HUDEP-2 (cell line): ENCODE data around the gene TMEM258.

Experiments
- DNase-seq, 76 experiments: peaks; one replicate each; lab custom pipeline; 2025; ENCODE audit not compliant: unreplicated experiment in 76 of 76; lab: John Stamatoyannopoulos, UW

The TMEM258 gene

DNA sequence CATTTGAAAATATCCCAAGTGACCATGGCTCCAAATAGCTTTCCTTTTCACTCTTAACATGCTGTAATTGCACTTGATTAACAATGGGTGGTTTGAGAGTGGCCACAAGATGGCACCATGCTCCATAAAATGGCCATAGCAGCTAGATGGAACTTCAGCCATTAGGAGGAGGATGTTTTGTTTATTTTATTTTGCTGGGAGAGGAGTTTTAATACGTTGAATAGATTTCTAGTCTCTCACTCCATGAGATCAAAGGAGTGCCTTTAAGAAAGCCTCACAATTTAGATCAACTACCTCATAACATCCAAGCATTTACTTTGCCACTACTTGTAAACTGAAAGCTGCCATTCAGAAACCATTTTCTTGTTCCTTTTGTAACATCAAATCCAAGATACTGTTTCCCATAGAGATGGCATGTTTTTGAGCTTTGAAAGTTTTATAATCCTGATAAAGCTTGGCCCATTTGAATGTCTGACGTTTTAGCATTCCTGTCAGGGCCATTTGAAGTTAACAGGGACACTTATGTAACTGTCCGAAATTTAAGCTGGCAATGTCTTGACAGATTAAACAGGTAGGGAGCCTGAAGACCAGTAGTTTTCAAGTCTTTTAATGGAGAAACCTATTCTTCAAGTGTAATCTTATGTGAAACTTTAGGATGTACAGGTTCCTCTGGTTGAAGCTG lies 5.0 kb upstream of the TMEM258 start:
- peak in 60 of 76 experiments; percentile 7 to 75 (median 46) for DNase-seq

DNA sequence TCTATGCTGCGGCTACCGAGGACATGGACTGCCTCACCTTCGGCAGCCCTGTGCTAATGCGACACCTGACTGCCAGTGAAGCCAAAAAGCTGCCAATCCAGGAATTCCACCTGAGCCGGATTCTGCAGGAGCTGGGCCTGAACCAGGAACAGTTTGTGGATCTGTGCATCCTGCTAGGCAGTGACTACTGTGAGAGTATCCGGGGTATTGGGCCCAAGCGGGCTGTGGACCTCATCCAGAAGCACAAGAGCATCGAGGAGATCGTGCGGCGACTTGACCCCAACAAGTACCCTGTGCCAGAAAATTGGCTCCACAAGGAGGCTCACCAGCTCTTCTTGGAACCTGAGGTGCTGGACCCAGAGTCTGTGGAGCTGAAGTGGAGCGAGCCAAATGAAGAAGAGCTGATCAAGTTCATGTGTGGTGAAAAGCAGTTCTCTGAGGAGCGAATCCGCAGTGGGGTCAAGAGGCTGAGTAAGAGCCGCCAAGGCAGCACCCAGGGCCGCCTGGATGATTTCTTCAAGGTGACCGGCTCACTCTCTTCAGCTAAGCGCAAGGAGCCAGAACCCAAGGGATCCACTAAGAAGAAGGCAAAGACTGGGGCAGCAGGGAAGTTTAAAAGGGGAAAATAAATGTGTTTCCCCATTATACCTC lies 3.6 kb upstream of the TMEM258 start:
- DNase-seq, result no peak

- no peak for DNase-seq
These were observed 3.1 kb upstream of the TMEM258 start for GRCh38 chr11:61795459-61795858.

GRCh38 chr11:61794579-61794978 lies 2.2 kb upstream of the TMEM258 start:
- DNase-seq, result no peak

DNA sequence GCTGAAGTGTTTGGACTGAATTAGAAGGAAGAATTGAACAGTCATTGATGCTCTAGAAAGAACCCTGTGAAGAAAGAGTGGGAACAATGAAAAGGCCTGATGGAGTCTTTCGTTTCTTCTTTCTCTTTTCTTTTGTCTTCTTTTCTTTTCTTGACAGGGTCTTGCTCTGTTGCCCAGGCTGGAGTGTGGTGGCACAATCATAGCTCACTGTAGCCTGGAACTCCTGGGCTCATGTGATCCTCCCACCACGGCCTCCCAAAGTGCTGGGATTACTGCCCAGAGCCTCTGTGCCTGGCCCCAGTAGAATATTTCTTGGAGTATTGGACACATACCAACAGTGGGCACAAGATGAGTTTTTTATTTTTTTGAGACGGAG lies 1.4 kb upstream of the TMEM258 start:
- DNase-seq, result no peak

DNA sequence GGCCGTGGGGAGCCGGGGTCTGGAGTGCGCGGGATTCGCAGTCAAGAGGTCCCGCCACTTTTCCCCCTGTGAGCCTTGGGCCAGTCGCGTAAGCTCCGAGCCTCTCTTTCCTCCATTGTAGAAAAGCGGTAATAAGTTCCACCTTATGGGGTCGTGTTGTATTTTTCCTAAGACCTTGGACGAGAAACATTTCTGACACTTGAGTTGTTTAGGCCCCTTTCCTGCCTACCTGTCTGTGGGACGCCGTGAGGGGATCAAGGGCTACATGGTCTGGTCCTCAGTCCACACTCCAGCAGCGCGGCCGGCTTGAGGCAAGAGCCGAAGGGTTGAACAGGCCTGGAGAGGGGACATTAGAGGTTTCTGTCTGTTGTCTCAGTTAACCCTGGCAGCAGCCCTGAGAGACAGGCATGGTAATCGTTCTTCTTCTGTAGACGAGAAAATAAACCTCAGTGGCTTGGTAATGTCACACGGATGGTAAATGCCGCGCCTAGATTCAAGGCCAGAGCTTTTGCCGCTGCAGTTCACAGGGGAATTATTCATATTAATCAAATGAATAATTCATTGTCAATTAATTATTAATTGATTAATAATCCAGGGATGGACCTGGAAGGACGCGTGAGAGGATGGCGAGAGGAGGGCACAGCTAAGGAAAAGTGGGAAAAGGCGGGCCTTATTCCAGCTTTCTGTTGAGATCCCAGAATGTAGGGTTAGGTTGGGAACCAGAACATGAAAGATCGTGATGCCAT lies 857 bp upstream of the TMEM258 start:
- peak in 1 of 76 experiments; percentile 41 for DNase-seq

- DNase-seq, result peak in 65 of 76 experiments; percentile 19 to 81 (median 54)
These were observed 576 bp downstream of the TMEM258 start for GRCh38 chr11:61791737-61792309.

GRCh38 chr11:61787928-61788491 lies 4.4 kb downstream of the TMEM258 start:
- peak in 48 of 76 experiments; percentile 5 to 64 (median 28) for DNase-seq

DNA sequence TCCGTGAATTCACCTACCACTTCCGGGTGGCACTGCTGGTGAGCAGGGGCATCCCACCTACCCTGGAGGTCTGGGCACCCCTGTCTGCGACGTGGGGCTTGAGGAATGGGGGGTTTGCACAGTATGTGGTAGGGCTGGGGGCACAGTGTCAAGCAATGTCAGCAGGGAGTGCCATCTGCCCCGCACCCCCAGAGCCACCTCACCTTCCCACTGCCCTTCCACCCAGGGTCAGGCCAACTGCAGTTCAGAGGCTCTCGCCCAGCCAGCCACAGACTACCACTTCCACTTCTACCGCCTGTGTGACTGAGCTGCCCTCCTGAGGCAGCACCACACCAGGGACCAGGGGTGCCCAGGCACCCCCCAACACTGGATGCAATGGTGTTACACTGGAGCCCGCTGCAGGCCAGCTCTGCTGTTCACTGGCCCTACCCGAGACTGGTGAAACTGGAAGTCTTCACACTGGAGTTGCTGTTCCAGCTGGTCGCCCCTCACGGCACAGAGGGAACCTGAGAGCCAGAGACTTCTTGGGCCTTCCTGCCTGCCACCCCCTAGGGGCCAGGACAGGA lies 6.5 kb downstream of the TMEM258 start:
- no peak for DNase-seq

DNA sequence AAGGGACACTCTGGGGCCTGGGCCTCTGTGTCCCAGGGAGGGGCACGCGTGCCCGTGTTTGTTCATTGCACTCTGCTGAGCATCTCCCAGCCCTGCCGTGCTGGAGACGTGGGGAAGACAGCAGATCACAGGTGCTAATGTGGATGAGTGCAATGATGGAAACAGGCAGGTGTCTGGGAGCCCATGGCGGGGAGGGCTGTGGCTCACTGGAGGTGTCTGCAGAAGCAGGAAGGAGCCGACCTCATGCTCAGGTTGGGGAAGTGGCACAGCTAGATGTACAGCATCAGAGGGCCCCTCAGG lies 7.9 kb downstream of the TMEM258 start:
- no peak for DNase-seq

- no peak for DNase-seq
These were observed 8.5 kb downstream of the TMEM258 start for GRCh38 chr11:61783717-61784505.

- DNase-seq, result no peak
These were observed 9.6 kb downstream of the TMEM258 start for GRCh38 chr11:61782841-61783240.

- DNase-seq, result no peak
These were observed 10.1 kb downstream of the TMEM258 start for GRCh38 chr11:61782299-61782698.

DNA sequence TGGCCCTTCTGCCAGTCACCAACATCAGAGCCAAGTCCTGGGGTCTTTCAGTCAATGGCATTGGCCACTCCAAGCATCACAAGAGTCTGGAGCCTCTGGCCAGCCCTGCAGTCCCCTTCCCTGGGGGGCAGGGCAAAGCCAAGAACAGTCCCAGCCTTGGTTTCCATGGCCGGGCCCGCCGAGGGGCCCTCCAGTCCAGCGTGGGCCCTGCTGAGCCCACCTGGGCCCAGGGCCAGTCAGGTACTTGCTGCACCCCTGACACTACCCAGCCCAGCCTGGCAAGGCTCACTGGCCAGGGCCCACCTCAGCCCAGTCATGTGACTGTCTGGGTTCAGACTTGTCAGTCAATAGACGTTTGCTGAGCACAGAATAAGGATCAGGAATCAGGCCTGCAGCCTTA lies 10.8 kb downstream of the TMEM258 start:
- DNase-seq, result no peak

DNA sequence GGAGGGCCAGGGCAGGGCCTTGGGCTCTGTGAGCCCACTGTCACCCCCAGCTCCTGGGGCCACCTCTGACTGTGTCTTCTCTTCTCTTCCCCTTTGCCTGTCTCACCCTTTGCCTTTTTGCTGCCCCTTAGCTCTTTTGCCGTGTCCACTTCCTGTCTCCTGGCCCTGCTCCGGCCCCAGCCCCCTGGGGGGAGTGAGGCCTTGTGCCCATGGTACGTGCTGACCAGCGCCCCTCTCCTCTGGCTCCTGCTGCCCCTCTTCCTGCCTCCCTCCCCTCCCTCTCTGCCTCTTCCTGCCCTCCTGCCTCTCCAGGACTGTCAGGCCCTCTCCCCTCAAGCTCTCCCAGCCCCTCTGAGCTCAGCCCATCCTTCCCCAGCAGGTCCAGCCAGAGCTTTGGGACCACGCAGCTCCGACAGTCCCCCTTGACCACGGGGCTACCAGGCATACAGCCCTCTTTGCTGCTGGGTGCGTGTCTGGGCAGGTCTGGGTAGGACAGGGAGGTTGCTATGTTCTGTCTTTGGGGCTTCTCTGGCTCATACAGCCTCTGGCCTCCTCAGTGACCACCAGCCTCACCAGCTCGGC lies 11.7 kb downstream of the TMEM258 start:
- DNase-seq, result no peak

DNA sequence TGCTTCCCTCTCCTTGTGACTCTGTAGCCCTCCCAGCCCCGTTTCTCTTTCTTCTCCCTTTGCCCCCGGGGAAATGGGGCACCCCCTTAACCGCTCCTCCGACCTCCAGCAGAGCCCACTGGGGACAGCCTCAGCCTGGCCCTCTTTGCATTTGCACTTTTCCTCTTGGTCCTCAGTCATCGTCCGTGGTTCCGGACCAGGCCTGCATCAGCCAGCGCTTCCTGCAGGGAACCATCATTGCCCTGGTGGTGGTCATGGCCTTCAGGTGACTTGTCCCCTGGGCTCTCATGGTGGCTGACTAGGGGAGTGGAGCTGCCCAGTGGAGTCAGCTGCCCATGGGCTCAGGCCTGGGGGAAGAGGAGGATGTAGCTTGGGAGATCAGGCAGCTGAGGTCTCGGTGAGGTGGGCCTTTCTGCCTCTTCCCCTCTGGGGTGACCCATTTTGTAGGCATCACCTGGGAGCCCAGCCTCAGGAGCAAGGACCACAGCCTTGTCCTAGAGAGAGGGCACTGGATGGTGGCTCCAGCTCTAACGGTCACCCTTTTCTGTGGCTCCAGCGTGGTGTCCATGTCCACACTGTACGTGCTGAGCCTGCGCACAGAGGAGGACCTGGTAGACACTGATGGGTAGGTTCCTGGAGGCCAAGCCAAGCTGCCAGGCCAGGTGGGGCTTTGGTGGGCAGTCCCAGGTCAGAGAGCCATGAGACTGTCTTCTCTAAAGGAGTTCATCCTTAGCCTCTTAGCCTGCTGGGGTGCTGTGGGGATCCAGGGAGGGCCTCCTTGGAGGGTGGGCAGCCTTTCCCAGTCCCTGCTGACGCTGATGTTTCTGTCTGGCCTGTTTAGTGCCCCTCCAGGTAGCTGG lies 12.5 kb downstream of the TMEM258 start:
- no peak for DNase-seq

DNA sequence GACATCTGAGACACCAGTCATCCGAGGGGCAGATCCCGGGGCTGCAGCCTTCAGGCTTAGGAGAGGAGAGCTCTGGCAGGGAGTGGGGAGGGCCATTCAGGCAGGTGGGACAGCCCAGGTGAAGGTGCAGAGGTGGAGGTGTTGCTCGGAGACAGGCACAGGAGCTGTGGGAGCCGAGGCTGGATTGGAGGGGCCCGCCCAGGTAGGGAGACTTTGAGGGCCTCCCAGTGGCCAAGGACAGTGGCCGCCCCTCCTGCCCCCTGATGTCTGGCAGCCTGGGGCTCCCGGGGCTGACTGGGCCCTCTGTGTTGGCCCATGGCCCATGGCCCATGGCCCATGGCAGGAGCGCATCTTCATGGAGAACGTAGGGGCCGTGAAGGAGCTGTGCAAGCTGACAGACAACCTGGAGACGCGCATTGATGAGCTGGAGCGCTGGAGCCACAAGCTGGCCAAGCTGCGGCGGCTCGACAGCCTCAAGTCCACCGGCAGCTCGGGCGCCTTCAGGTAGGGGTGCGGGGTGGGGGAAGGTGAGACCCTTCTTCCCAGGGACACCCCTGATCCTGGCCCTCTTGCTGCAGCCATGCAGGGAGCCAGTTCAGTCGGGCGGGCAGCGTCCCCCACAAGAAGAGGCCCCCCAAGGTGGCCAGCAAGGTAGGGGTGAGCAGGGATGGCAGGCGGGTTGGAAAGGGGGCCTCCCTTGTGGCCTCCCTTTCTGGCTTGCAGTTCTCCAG lies 13.3 kb downstream of the TMEM258 start:
- no peak for DNase-seq

DNA sequence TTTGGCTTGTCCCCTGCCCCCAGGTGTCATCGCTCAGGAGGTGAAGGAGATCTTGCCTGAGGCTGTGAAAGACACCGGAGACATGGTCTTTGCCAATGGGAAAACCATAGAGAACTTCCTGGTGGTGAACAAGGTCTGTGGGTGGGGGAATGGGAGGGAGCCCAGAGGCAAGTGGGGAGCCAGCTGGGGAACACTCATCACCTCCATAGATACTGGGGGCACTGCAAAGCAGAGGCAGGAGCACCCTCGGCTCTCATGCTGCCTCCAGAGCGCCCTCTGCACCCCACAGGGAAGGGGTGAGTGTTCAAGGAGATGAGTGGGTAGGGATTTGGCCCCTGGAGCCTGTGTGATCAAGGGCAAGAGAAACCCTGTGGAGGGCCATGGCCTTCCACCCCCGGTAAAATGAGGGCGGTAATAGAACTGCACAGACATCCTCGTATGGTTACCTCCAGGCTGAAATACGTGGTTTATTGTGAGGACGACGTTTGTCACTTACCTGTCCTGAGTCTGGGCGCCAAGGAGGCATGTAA lies 14.0 kb downstream of the TMEM258 start:
- no peak for DNase-seq
